Hippocampal formation (tissue), 2 donors: ENCODE results near the gene CMSS1.

Source experiments
- DNase-seq, 2 donors: peaks; one replicate each; lab custom pipeline; 2025; lab: John Stamatoyannopoulos, UW

CMSS1 gene

GRCh38 chr3:99958222-99958912 is 140.7 kb downstream of the CMSS1 start:
- DNase-seq = no peak

GRCh38 chr3:99960123-99960878 is 142.6 kb downstream of the CMSS1 start:
- DNase-seq = no peak

GRCh38 chr3:99960941-99961340 is 143.3 kb downstream of the CMSS1 start:
- no peak for DNase-seq

GRCh38 chr3:99961756-99962515 is 144.3 kb downstream of the CMSS1 start:
- no peak for DNase-seq

GRCh38 chr3:99962703-99963102 is 145.0 kb downstream of the CMSS1 start:
- no peak for DNase-seq

- no peak for DNase-seq
These were observed 147.4 kb downstream of the CMSS1 start for GRCh38 chr3:99965077-99965476.

GRCh38 chr3:99965681-99966408 is 148.2 kb downstream of the CMSS1 start:
- DNase-seq = no peak

- no peak for DNase-seq
These were observed 149.2 kb downstream of the CMSS1 start for GRCh38 chr3:99966662-99967416.

GRCh38 chr3:99967796-99968195 is 150.1 kb downstream of the CMSS1 start:
- DNase-seq = no peak

GRCh38 chr3:99969136-99969535 is 151.5 kb downstream of the CMSS1 start:
- DNase-seq = no peak

GRCh38 chr3:99970198-99970597 is 152.5 kb downstream of the CMSS1 start:
- DNase-seq = no peak

- no peak for DNase-seq
These were observed 154.1 kb downstream of the CMSS1 start for GRCh38 chr3:99971761-99972160.

- DNase-seq = no peak
These were observed 154.9 kb downstream of the CMSS1 start for GRCh38 chr3:99972380-99973104.

- DNase-seq = no peak
These were observed 157.3 kb downstream of the CMSS1 start for GRCh38 chr3:99974989-99975388.

GRCh38 chr3:99976584-99976983 is 158.9 kb downstream of the CMSS1 start:
- DNase-seq = no peak

GRCh38 chr3:99978221-99978620 is 160.6 kb downstream of the CMSS1 start:
- DNase-seq = no peak

- no peak for DNase-seq
These were observed 162.9 kb downstream of the CMSS1 start for GRCh38 chr3:99980606-99981005.

GRCh38 chr3:99981138-99981537 is 163.5 kb downstream of the CMSS1 start:
- no peak for DNase-seq

- no peak for DNase-seq
These were observed 165.0 kb downstream of the CMSS1 start for GRCh38 chr3:99982650-99983049.

- DNase-seq = no peak
These were observed 166.5 kb downstream of the CMSS1 start for GRCh38 chr3:99984139-99984538.

GRCh38 chr3:99984668-99985067 is 167.0 kb downstream of the CMSS1 start:
- DNase-seq = no peak
